HG02798 (cell line): ENCODE results near the gene CNDP1.
"Not testable (repeated sequence)": the region's sequence is repeated elsewhere in the genome, so short reads cannot be mapped to it uniquely, and the experiment has no call there.

ENCODE experiments used
- ATAC-seq: cut with Tn5 transposase; IDR thresholded peaks from one replicate; pipeline ENCODE4 v1.9.1; 2021; ENCODE audit warnings: mild to moderate bottlenecking; ENCODE audit not compliant: unreplicated experiment, poor library complexity

Gene CNDP1

DNA sequence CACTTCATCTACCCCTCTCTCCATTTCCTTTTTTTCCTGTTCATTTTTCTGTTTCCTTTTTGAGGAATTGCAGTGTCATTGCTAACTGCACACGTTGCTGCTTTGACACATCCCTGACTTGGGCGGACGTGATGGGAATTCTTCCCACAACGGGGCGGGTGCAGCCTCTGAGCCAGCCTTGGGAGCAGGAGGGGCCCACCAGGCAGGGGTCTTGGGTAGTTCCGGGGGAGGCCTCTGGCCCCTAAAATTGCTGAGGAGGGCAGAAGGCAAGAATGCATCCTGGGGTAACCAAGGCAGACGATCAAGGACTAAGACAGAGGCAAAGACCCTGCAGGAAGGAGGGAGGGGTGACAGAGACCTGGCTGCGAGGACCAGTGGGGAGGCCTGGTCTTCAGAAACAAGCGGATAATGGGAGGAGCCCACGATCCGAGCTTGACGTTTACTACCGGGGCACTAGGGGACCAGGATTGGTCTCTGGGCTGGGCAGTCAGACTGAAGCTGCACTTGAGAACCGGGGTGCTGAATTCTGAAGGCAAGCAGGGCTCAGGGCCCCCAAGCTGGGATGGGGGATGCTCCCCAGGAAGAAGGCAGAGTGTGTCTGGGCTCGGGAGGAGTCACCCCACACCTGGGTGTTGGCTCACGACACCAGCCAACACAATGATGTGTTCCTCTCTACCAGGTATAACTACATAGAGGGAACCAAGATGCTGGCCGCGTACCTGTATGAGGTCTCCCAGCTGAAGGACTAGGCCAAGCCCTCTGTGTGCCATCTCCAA is 14.8 kb upstream of the CNDP1 start:
- no peak for ATAC-seq

DNA sequence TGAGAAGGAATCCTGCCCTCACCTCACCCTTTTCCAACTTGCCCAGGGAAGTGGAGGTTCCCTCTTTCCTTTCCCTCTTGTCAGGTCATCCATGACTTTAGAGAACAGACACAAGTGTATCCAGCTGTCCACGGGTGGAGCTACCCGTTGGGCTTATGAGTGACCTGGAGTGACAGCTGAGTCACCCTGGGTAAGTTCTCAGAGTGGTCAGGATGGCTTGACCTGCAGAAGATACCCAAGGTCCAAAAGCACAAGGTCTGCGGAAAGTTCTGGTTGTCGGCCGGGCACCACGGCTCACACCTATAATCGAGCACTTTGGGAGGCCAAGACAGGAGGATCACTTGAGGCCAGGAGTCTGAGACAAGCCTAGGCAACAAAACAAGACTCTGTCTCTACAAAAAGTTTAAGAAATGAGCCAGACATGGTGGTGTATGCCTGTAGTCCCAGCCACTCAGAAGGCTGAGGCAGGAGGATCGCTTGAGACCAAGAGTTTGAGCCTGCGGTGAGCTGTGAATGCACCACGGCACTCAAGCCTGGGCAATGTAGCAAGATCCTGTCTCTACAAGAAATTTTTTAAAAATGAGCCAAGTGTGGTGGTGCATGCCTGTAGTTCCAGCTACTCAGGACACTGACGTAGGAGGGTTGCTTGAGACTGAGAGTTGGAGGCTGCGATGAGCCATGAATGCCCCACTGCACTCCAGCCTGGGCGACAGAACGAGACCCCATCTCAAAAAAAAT is 14.0 kb upstream of the CNDP1 start:
- no peak for ATAC-seq

DNA sequence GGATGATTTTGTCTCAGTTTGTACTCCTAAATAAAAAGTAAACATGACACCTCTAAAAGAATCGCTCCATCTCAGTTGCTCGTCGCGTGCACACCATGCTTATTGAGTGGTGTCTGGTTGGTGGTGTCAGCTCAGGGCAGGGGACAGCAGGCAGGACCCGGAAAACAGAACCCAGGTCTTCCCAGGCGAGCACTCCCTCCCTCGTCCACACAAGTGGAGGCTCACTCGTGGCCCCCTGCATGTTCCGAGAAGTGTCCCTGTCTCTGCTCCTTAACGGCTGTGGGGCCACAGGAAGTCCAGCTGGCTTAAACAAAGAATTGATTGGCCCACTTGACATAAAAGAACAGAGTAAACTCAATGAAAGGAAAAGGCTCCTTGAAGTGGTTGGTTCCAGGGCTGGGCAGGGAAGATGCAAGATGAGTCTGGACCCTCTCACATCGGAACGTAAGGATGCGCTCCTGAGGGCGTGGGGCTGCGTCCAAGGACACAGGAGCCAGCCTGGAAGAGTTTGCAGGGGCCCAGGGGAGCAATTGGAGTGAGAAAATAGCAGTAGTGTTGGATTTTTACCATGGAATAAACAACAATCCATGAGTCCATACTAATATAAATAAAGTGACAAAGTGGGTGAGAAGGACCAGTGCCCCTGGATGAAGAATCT is 13.1 kb upstream of the CNDP1 start:
- ATAC-seq: no peak

DNA sequence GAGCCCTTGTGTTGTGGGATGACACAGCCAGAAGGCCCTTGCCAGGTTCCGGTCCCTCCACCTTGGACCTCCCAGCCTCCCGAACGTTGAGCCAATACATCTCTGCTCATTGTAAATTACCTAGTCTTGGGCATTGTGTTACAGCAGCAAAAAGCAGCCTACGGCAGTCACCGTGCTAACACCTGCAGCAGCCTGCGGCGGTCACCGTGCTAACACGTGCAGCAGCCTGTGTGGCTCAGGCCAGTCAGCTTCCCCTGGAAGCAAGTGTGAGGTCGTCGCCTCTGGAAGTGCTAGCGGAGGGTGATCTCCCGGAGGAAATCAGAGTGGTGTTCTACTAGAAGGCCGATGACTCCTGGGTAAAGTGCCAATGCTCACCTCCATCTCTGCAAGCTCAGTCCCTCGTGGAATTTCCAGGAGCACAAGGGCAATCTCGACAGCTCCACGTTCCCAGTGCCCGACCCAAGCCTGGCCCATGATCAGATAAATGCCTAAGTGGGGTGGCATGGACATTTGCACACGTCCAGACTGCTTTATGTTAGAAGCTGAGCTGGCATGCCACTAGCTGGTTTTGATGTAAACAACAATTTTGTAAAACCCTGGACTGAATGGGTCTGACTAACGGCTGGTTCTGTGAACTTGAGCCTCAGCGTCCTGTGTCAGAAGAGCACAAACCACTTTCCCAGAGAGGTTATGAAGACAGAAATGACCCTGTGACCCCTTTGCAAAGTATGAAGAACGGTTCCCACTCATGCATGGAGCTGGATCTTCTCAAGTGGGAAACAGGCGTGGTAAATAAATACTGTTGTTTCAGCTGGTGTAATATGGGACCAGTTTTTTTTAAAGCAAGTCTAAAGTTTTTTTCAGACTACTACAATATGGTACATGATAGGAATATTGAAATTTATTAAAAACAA is 11.4 kb upstream of the CNDP1 start:
- ATAC-seq: no peak

- ATAC-seq: no peak
Observed at GRCh38 chr18:74524097-74524496, 10.2 kb upstream of the CNDP1 start.

DNA sequence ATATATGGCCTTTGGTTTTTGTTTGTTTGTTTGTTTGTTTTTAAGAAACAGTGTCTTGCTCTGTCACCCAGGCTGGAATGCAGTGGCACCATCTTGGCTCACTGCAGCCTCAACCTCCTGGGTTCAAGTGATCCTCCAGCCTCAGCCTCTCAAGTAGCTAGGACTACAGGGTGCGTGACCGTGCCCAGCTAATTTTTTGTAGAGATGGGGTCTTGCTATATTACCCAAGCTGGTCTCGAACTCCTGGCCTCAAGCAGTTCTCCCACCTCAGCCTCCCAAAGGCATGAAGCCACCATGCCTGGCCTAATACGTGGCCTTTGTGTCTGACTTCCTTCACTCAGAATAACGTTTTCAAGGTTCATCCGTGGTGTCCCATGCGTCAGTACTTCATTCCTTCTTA is 9.4 kb upstream of the CNDP1 start:
- ATAC-seq: not testable (repeated sequence)

GRCh38 chr18:74525741-74526140 is 8.6 kb upstream of the CNDP1 start:
- no peak for ATAC-seq

DNA sequence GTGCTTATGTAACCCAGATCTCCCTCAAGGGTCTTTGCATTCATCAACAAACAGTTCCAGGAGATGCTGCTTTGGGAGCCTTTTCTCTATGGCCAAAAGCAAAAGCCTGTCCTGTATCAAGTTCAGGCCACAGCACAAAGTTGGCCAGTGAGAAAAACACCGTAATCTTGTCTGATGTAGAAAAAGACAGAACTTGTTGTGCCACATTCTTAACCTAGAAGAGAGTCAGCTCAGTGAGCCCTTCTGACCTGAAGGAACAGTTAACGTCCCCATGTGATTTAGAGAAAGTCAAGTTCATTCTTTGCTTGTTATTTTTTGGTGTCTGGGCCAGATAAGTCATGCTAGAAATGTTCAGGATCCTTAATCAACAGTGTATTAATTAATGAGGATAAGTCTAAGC is 7.8 kb upstream of the CNDP1 start:
- ATAC-seq: no peak

GRCh38 chr18:74528478-74528877 is 5.8 kb upstream of the CNDP1 start:
- ATAC-seq: peak; percentile 79

- peak; percentile 5 for ATAC-seq
Observed at GRCh38 chr18:74528913-74529312, 5.4 kb upstream of the CNDP1 start.

GRCh38 chr18:74529378-74529777 is 4.9 kb upstream of the CNDP1 start:
- ATAC-seq: no peak

- ATAC-seq: no peak
Observed at GRCh38 chr18:74529811-74530583, 4.3 kb upstream of the CNDP1 start.

- ATAC-seq: no peak
Observed at GRCh38 chr18:74530584-74530862, 3.8 kb upstream of the CNDP1 start.

GRCh38 chr18:74531043-74531442 is 3.3 kb upstream of the CNDP1 start:
- no peak for ATAC-seq

GRCh38 chr18:74532511-74533025 is 1.7 kb upstream of the CNDP1 start:
- no peak for ATAC-seq

GRCh38 chr18:74533666-74534065 is 634 bp upstream of the CNDP1 start:
- ATAC-seq: no peak

DNA sequence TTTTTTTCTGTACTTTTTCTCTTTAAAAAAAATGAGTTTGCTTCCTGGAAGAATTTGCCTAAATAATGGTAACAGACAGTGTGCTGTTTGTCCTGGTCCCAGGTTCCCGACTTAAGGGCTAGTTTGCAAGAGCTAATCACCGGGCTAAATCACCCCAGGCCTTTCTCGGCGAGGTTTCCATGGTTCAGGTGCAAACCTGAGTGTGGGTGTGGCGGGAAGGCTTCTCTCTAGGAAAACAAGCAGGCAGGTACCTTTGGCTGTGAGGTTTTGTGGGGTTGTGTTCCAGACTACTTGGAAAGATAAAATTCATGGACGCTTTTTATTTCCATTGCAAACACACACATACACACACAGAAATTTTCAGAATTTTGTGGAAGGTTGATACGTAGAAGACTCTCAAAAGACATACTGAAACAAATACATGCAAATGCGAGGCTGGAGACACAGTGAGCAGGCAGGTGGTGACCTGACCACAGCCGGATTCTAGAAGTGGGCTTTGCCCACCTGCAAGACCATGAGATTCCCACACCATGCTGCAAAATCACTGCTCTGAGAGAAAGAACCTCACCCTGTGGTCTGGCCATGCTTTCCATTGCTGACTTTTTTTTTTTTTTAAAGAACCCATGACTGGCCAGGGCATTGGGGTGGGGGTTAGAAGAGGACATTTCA is 815 bp downstream of the CNDP1 start:
- peak; percentile 85 for ATAC-seq

GRCh38 chr18:74539289-74539688 is 5.0 kb downstream of the CNDP1 start:
- ATAC-seq: no peak
